Thyroid gland (tissue), 4 donors: ENCODE data around the gene SLC1A6. TPM values are rescaled to one million over a fixed set of nuclear protein-coding genes. Genes with fewer than 3 reads are reported as not detected.

ENCODE experiments used
- DNase-seq, 2 donors: peaks; one replicate each; pipeline ENCODE4 v3.0.0-alpha.2; 2019
- H3K27ac ChIP-seq, 3 donors: fragments of 200-600 bp; sonication (generic); 1 replicate in 2 of 3; 2 replicates in 1 of 3; pipeline ENCODE4 v1.5.1; 2016 to 2019; ENCODE audit warnings: mild to moderate bottlenecking in 1 of 3, moderate library complexity in 1 of 3
- H3K27me3 ChIP-seq: fragments of 200-600 bp; sonication (generic); one replicate; pipeline ENCODE4 v1.5.1; 2019
- H3K36me3 ChIP-seq, 2 donors: fragments of 200-600 bp; sonication (generic); one replicate each; pipeline ENCODE4 v1.5.1; 2016 to 2019
- H3K4me1 ChIP-seq, 2 donors: fragments of 200-600 bp; sonication (generic); one replicate each; pipeline ENCODE4 v1.5.1; 2017 to 2019
- H3K4me3 ChIP-seq, 3 donors: fragments of 200-600 bp; sonication (generic); replicated peaks in 1 of 3; 1 replicate in 2 of 3; 2 replicates in 1 of 3; pipeline ENCODE4 v1.5.1; 2016; ENCODE audit warnings: mild to moderate bottlenecking in 1 of 3
- H3K9me3 ChIP-seq: fragments of 200-600 bp; sonication (generic); one replicate; pipeline ENCODE4 v1.5.1; 2017
- POLR2A ChIP-seq, 2 donors: fragments of 450-650 bp; IDR thresholded peaks; one replicate each; pipeline ENCODE4 v1.6.1; 2017; ENCODE audit warnings: antibody characterized with exemption in 2 of 2, mild to moderate bottlenecking in 2 of 2, moderate library complexity in 1 of 2
- WGBS, 2 donors: methylation state at CpG; one replicate each; pipeline ENCODE4 v1.1.5; 2017; 5-methylcytosine and 5-hydroxymethylcytosine counted together
- intact Hi-C: fragments of 100-400 bp; cut with DNase I; formaldehyde crosslinking; loops from one replicate; pipeline ENCODE4 v1.15.1; 2023
- total RNA-seq, 4 donors: library from RNA; depleted of rRNA; stranded (reverse); fragments of >200 nt; gene quantifications; one replicate each; pipeline ENCODE4 v1.2.3, GENCODE V29; 2016
- TF ChIP-seq, protein P1 (sequence below), 6 experiments: fragments of 200-600 bp in 3 of 6; fragments of 450-650 bp in 3 of 6; sonication (generic) in 3 of 6; IDR thresholded peaks; one replicate each; pipeline ENCODE4 v1.5.1; 2016 to 2019; ENCODE audit warnings: antibody characterized with exemption in 6 of 6, mild to moderate bottlenecking in 2 of 6, inconsistent platforms in 1 of 6, moderate library complexity in 1 of 6

The SLC1A6 gene
- total RNA-seq, 4 donors from 2014 or later, result 0.67 to 1.5 TPM; not detected in 2

DNA sequence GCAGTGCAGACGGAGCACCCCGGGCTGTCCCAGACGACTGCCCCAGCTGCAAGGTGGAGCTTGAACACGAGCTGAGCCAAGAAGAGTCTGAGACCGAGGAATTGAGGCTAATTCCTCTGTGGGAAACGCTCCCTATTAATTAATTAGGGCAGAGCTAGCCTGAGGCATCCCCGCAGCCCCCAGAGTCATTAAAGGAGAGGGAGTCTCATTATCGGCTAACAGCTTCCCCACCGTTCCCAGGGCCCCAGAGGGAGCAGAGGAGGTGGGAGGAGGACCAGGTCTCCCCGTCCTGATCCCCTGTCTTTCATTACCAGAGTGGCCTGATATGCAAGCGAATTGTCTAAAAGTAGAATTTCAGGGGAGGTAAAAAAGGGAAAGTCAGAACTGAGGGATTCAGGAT, 13.1 kb upstream of the SLC1A6 start:
- Histone ChIP-seq H3K36me3 (no peaks in the 10 kb centered on the region), H3K4me1 (no peaks in the 10 kb centered on the region), H3K9me3 (no peaks in the 10 kb centered on the region), H3K4me3 (no peak overlapping the region), H3K27me3 (no peaks in the 10 kb centered on the region), H3K27ac (no peak overlapping the region)
- TF ChIP-seq POLR2A (IDR thresholded peaks at IDR 0.05), result no peak
- TF ChIP-seq, protein P1, sequence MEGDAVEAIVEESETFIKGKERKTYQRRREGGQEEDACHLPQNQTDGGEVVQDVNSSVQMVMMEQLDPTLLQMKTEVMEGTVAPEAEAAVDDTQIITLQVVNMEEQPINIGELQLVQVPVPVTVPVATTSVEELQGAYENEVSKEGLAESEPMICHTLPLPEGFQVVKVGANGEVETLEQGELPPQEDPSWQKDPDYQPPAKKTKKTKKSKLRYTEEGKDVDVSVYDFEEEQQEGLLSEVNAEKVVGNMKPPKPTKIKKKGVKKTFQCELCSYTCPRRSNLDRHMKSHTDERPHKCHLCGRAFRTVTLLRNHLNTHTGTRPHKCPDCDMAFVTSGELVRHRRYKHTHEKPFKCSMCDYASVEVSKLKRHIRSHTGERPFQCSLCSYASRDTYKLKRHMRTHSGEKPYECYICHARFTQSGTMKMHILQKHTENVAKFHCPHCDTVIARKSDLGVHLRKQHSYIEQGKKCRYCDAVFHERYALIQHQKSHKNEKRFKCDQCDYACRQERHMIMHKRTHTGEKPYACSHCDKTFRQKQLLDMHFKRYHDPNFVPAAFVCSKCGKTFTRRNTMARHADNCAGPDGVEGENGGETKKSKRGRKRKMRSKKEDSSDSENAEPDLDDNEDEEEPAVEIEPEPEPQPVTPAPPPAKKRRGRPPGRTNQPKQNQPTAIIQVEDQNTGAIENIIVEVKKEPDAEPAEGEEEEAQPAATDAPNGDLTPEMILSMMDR (IDR thresholded peaks at IDR 0.05), result no peak
- intact Hi-C loops, result no loop called here
- WGBS, 2 donors, result 53 to 59% methylated on average over 10 to 11 of the region's 11 CpGs
- DNase-seq, result no peak

DNA sequence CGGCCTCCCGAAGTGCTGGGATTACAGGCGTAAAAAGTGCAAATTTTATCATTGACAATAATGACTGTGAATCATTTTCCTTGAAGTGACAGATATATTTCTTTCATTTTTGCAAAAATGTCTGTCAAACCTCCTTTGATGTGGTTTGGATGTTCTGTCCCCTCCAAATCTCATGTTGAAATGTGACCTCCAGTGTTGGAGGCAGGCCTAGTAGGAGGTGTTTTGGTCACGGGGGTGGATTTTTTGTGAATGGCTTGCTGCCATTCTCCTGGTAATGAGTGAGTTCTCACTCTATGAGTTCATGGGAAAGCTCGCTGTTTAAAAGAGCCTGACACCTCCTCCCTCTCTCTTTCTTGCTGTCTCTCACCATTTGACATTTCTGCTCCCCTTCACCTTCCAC, 5.5 kb upstream of the SLC1A6 start:
- intact Hi-C loops, result no loop called here

DNA sequence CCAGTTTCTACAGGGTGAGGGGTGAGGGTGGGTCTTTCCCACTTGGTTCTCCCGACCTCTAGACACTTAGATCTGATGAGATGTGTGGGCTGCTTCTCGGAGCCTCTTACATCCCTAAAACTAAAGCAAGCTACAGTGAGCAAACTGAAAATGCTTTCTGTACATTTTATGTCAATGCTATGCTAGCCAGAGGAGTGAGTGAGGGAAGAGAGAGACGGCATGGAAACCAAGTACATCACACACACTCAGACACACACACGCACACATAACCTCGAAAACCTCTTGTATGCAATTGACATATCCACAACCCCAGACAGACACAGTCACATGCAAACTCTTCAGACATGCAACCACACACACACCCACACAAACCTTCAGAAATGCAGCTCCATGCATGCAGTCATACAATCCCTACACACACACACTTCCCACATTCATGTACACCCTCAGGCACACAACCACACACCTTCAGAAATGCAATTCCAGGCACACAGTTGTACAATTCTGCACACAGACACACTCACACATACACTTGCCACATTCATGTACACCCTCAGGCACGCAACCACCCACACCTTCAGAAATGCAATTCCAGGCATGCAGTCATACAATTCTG, 1.4 kb downstream of the SLC1A6 start:
- H3K9me3 ChIP-seq, result no peaks in the 10 kb centered on the region
- DNase-seq, result no peak
- no peak overlapping the region for H3K4me3 ChIP-seq
- 52 to 54% methylated on average over 6 of the region's 6 CpGs for WGBS, 2 donors
- no peaks in the 10 kb centered on the region for H3K36me3 ChIP-seq
- no peaks in the 10 kb centered on the region for H3K4me1 ChIP-seq
- no peak overlapping the region for H3K27ac ChIP-seq
- TF ChIP-seq, protein P1 (IDR thresholded peaks at IDR 0.05), result no peak
- TF ChIP-seq POLR2A (IDR thresholded peaks at IDR 0.05), result no peak
- intact Hi-C loops, result no loop called here
- H3K27me3 ChIP-seq, result no peaks in the 10 kb centered on the region

More for the DNA sequence above, 5.5 kb upstream of the SLC1A6 start:
- Histone ChIP-seq H3K4me3 (no peak overlapping the region), H3K27me3 (no peaks in the 10 kb centered on the region), H3K27ac (no peak overlapping the region), H3K4me1 (no peaks in the 10 kb centered on the region), H3K36me3 (no peaks in the 10 kb centered on the region), H3K9me3 (no peaks in the 10 kb centered on the region)
- no peak for TF ChIP-seq POLR2A (IDR thresholded peaks at IDR 0.05)
- TF ChIP-seq, protein P1 (IDR thresholded peaks at IDR 0.05), result no peak
- no peak for DNase-seq
- WGBS, 2 donors, result 72 to 74% methylated on average over 5 of the region's 5 CpGs

DNA sequence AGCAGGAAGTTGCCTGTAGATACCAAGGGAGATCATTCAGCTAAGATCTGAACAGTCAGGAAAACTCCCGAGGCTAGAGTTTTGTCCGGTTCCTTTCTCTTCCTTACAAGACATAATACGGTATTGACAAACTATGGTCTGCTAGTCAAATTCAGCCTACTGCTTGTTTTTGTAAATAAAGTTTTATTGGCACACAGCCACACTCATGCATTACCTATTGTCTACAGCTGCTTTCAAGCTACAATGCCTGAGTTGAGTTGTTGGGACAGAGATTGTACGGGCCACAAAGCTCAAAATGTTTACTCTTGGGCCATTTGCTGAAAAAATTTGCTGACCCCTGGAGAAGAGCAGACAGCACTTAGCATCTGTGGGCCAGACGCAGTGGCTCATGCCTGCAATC, 2.5 kb downstream of the SLC1A6 start:
- Histone ChIP-seq H3K27me3 (no peaks in the 10 kb centered on the region), H3K9me3 (no peaks in the 10 kb centered on the region), H3K27ac (no peak overlapping the region), H3K36me3 (no peaks in the 10 kb centered on the region), H3K4me3 (no peak overlapping the region), H3K4me1 (no peaks in the 10 kb centered on the region)
- no peak for DNase-seq
- 48 to 51% methylated on average over 5 of the region's 5 CpGs for WGBS, 2 donors
- intact Hi-C loops, result no loop called here
- TF ChIP-seq, protein P1 (IDR thresholded peaks at IDR 0.05), result no peak
- TF ChIP-seq POLR2A (IDR thresholded peaks at IDR 0.05), result no peak

DNA sequence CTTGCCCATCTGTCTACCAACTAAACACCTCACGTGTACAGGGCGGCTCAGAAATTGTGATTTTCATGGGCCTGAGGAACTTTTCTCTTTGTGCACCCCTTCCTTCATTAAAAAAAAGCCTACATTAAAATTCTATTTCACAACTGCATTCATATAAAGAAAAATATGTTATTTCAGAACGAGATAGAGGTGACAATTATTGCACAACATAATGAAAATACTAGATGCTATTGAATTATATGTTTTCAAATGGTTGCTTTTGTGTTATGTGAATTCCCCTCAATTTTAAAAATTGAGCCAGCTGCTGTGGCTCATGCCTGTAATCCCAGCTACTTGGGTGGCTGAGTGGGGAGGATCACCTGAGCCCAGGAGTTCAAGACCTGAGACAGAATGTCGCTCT, 5.2 kb downstream of the SLC1A6 start:
- Histone ChIP-seq H3K27ac (no peak overlapping the region), H3K9me3 (no peaks in the 10 kb centered on the region), H3K36me3 (no peaks in the 10 kb centered on the region), H3K4me1 (no peaks in the 10 kb centered on the region), H3K27me3 (no peaks in the 10 kb centered on the region), H3K4me3 (no peak overlapping the region)
- WGBS, 2 donors, result 62 to 67% methylated on average over 4 of the region's 4 CpGs
- intact Hi-C loops, result no loop called here
- no peak for DNase-seq
- TF ChIP-seq, protein P1 (IDR thresholded peaks at IDR 0.05), result no peak
- TF ChIP-seq POLR2A (IDR thresholded peaks at IDR 0.05), result no peak
